NB4 (cell line): ENCODE measurements around the gene ZNF692.

Experiments used
- CTCF ChIP-seq: IDR thresholded peaks from one replicate; pipeline ENCODE4 v1.5.1; 2012; ENCODE audit warnings: low read depth, low read length
- MYC ChIP-seq: IDR thresholded peaks from 2 replicates; pipeline ENCODE4 v1.6.1; 2011; ENCODE audit warnings: low read depth, low read length
- POLR2A ChIP-seq: IDR thresholded peaks from 2 replicates; pipeline ENCODE4 v1.6.1; 2011; ENCODE audit warnings: mild to moderate bottlenecking; ENCODE audit not compliant: insufficient read length; ENCODE audit errors: extremely low read depth

- no peak for TF ChIP-seq CTCF
- no peak for TF ChIP-seq POLR2A
- no peak for TF ChIP-seq MYC
Observed at GRCh38 chr1:248813546-248813945, 45.3 kb downstream of the ZNF692 start.
